Tibial nerve (tissue), 4 donors: ENCODE data around the gene AQP2. TPM values are rescaled to one million over a fixed set of nuclear protein-coding genes. Genes with fewer than 3 reads are reported as not detected.
"Not testable (repeated sequence)": the region's sequence is repeated elsewhere in the genome, so short reads cannot be mapped to it uniquely, and the experiment has no call there.

ENCODE experiments used
- DNase-seq, 2 donors: peaks; one replicate each; pipeline ENCODE4 v3.0.0-alpha.2; 2019; ENCODE audit warnings: low spot score in 2 of 2
- H3K27ac ChIP-seq, 4 donors: fragments of 200-600 bp; sonication (generic) in 3 of 4; one replicate each; pipeline ENCODE4 v1.5.1; 2017 to 2019; ENCODE audit warnings: mild to moderate bottlenecking in 1 of 4
- H3K27me3 ChIP-seq, 2 donors: fragments of 200-600 bp; sonication (generic) in 1 of 2; one replicate each; pipeline versions ENCODE4 v1.5.1 to v1.6.0; 2017 to 2019
- H3K36me3 ChIP-seq, 3 donors: fragments of 200-600 bp; sonication (generic); one replicate each; pipeline ENCODE4 v1.5.1; 2018 to 2019
- H3K4me1 ChIP-seq, 4 donors: fragments of 200-600 bp; sonication (generic) in 3 of 4; one replicate each; pipeline ENCODE4 v1.5.1; 2017 to 2019
- H3K4me3 ChIP-seq, 4 donors: fragments of 200-600 bp; sonication (generic) in 3 of 4; one replicate each; pipeline ENCODE4 v1.5.1; 2017 to 2019; ENCODE audit warnings: mild to moderate bottlenecking in 1 of 4, moderate library complexity in 1 of 4
- H3K9me3 ChIP-seq, 4 donors: fragments of 200-600 bp; sonication (generic) in 3 of 4; one replicate each; pipeline ENCODE4 v1.5.1; 2017 to 2019
- CTCF ChIP-seq, 5 experiments: fragments of 200-600 bp in 3 of 5; fragments of 450-650 bp in 2 of 5; sonication (generic) in 3 of 5; IDR thresholded peaks; one replicate each; pipeline ENCODE4 v1.5.1; 2016 to 2019; ENCODE audit warnings: antibody characterized with exemption in 5 of 5, mild to moderate bottlenecking in 3 of 5, moderate library complexity in 2 of 5
- EP300 ChIP-seq, 2 donors: sonication (generic); formaldehyde crosslinking; IDR thresholded peaks; one replicate each; pipeline ENCODE4 v1.6.1; 2017; ENCODE audit warnings: antibody characterized with exemption in 2 of 2, mild to moderate bottlenecking in 1 of 2
- POLR2A ChIP-seq, 2 donors: fragments of 450-650 bp; IDR thresholded peaks; one replicate each; pipeline ENCODE4 v1.6.1; 2017; ENCODE audit warnings: antibody characterized with exemption in 2 of 2, mild to moderate bottlenecking in 2 of 2, moderate library complexity in 2 of 2
- WGBS, 2 donors: methylation state at CpG; one replicate each; pipeline ENCODE4 v1.1.5; 2018; 5-methylcytosine and 5-hydroxymethylcytosine counted together
- total RNA-seq, 4 donors: library from RNA; depleted of rRNA; stranded (reverse); fragments of >200 nt; gene quantifications; one replicate each; pipeline ENCODE4 v1.1.0, GENCODE V29; 2016

Gene AQP2
- total RNA-seq, 4 donors from 2014 or later: not detected

- Histone ChIP-seq H3K36me3 (no peaks in the 10 kb centered on the region), H3K27me3 (no peaks in the 10 kb centered on the region), H3K4me3 (no peak overlapping the region), H3K9me3 (no peaks in the 10 kb centered on the region), H3K4me1 (peaks cover 0 to 14% (median 0%) of the 10 kb centered on the region in 4 donors), H3K27ac (no peak overlapping the region)
- WGBS, 2 donors: 82 to 85% methylated on average over 10 of the region's 10 CpGs
- TF ChIP-seq POLR2A (IDR thresholded peaks at IDR 0.05): no peak
- TF ChIP-seq CTCF (IDR thresholded peaks at IDR 0.05): no peak
- no peak for TF ChIP-seq EP300 (IDR thresholded peaks at IDR 0.05)
- no peak for DNase-seq
Measured at GRCh38 chr12:49980501-49981349, 30.2 kb downstream of the AQP2 start.

- DNase-seq: no peak
- Histone ChIP-seq H3K36me3 (no peaks in the 10 kb centered on the region), H3K9me3 (no peaks in the 10 kb centered on the region), H3K4me3 (no peak overlapping the region), H3K4me1 (peaks cover 0 to 14% (median 0%) of the 10 kb centered on the region in 4 donors), H3K27ac (no peak overlapping the region), H3K27me3 (no peaks in the 10 kb centered on the region)
- no peak for TF ChIP-seq POLR2A (IDR thresholded peaks at IDR 0.05)
- 75 to 77% methylated on average over 7 of the region's 7 CpGs for WGBS, 2 donors
Measured at GRCh38 chr12:49982246-49983087, 31.9 kb downstream of the AQP2 start.

- H3K27me3 ChIP-seq: no peaks in the 10 kb centered on the region
- no peak overlapping the region for H3K4me3 ChIP-seq
- 0 to 2% methylated on average over 7 to 8 of the region's 8 CpGs for WGBS, 2 donors
- H3K27ac ChIP-seq: no peak overlapping the region
- peaks cover 0 to 14% (median 0%) of the 10 kb centered on the region in 4 donors for H3K4me1 ChIP-seq
- peaks cover 0 to 3% (median 0%) of the 10 kb centered on the region in 3 donors for H3K36me3 ChIP-seq
- TF ChIP-seq CTCF (IDR thresholded peaks at IDR 0.05) (no peak), POLR2A (IDR thresholded peaks at IDR 0.05) (no peak), EP300 (IDR thresholded peaks at IDR 0.05) (no peak)
- no peaks in the 10 kb centered on the region for H3K9me3 ChIP-seq
- no peak for DNase-seq
Measured at GRCh38 chr12:49983892-49984291, 33.4 kb downstream of the AQP2 start.

- no peaks in the 10 kb centered on the region for H3K9me3 ChIP-seq
- peaks cover 0 to 14% (median 0%) of the 10 kb centered on the region in 4 donors for H3K4me1 ChIP-seq
- H3K27me3 ChIP-seq: no peaks in the 10 kb centered on the region
- H3K27ac ChIP-seq: no peak overlapping the region
- H3K4me3 ChIP-seq: no peak overlapping the region
- TF ChIP-seq EP300 (IDR thresholded peaks at IDR 0.05) (no peak), POLR2A (IDR thresholded peaks at IDR 0.05) (no peak), CTCF (IDR thresholded peaks at IDR 0.05) (no peak)
- 87 to 88% methylated on average over 9 of the region's 9 CpGs for WGBS, 2 donors
- H3K36me3 ChIP-seq: peaks cover 0 to 5% (median 0%) of the 10 kb centered on the region in 3 donors
- DNase-seq: no peak
Measured at GRCh38 chr12:49984476-49985359, 34.2 kb downstream of the AQP2 start.

- Histone ChIP-seq H3K4me1 (peaks cover 0 to 14% (median 0%) of the 10 kb centered on the region in 4 donors), H3K27me3 (no peaks in the 10 kb centered on the region), H3K27ac (no peak overlapping the region), H3K36me3 (peaks cover 0 to 12% (median 0%) of the 10 kb centered on the region in 3 donors), H3K9me3 (no peaks in the 10 kb centered on the region), H3K4me3 (no peak overlapping the region)
- WGBS, 2 donors: 82 to 90% methylated on average over 5 of the region's 5 CpGs
- no peak for DNase-seq
- TF ChIP-seq EP300 (IDR thresholded peaks at IDR 0.05) (no peak), POLR2A (IDR thresholded peaks at IDR 0.05) (no peak), CTCF (IDR thresholded peaks at IDR 0.05) (no peak)
Measured at GRCh38 chr12:49985981-49986380, 35.4 kb downstream of the AQP2 start.

GRCh38 chr12:49986476-49986875 lies 35.9 kb downstream of the AQP2 start:
- Histone ChIP-seq H3K4me1 (peaks cover 0 to 14% (median 0%) of the 10 kb centered on the region in 4 donors), H3K36me3 (peaks cover 0 to 13% (median 0%) of the 10 kb centered on the region in 3 donors)
- WGBS, 2 donors: 87 to 91% methylated on average over 3 of the region's 3 CpGs
- not testable (repeated sequence) for H3K27ac ChIP-seq, H3K27me3 ChIP-seq, DNase-seq, H3K4me3 ChIP-seq, H3K9me3 ChIP-seq
